NAMALWA (cell line): ENCODE results near the gene BCL2L13.
"Not testable (repeated sequence)": the region's sequence is repeated elsewhere in the genome, so short reads cannot be mapped to it uniquely, and the experiment has no call there.

Experiments
- DNase-seq: peaks from one replicate; pipeline ENCODE4 v3.0.0-alpha.2; 2015; ENCODE audit warnings: low spot score

The BCL2L13 gene

DNA sequence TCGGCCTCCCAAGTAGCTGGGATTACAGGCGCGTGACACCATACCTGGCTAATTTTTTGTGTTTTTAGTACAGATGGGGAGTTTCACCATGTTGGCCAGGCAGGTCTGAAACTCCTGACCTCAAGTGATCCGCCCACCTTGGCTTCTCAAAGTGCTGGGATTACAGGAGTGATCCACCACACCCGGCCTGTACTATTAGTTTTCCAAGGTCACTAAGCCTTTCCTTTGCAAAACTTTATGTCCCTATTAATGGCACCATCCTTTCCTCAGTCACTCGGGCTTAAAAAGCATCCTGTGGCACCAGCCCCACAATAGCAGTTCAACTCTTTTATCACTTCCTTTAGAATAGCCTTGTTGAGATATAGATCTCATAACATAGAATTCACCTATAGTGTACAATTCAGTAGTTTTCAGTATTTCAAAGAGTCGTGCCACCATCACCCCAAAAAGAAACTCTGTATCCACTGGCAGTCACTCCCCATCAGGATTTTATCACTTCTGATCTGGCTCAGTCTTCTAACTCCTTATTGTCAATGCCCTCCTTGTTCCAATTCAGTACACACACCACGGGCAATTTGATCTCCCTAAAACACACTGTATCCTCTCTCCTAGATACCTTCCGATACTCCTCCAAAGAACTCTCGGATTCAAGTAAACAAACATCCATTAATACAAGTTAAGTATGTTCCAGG, 921 bp upstream of the BCL2L13 start:
- DNase-seq = no peak

DNA sequence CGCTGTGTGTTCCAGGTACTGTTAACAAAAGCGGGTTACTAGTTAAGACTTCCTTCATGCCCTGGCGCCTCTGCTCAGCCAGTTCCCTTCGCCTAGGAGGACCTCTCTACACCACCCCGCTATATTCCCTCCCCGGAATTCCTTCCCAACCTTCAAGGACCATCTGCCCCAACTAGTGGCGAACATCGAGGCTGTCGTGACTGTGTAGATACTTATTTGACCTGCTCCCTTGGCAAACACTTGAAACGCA, 450 bp upstream of the BCL2L13 start:
- no peak for DNase-seq

DNA sequence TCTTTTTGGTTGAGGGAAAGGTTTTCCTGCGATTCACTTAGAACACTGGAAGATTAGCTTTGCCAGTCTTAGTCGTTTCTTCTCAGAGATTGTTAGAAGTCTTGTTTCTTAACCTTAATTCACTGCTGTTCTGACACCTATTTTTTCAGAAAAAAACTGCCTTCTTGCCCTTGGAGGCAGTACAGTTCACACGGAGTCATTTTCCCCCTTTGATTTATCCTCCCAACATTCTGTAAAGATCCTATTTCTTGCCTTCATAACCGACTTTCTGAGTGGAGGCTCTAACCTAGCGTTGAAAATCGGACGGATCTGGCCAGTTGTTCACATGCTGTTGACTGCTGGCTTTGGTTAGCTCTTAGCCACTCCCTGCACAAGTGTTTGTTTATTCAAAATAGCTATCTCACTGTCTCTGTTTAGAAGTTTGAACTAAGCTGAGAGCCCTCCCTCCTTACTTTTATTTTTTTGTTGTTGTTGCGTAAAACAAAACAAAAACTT, 737 bp downstream of the BCL2L13 start:
- DNase-seq = peak; percentile 82

DNA sequence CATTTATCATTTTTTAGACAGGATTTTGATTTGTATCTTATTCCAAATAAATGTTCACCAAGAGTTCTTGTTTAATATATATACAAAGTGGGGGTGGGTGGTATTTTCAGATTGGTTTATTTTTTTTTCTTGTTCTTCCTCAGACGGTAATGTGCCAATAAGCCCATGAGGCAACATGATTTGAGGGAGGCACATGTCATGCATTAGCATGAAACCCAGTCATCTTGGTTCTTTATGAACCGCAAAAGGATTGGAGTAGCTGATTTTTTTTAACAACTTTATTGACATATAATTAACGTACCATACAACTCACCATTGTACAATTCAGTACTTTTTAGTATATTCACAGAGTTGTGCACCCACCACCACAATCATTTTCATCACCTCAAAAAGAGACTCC, 2.7 kb downstream of the BCL2L13 start:
- DNase-seq = no peak

DNA sequence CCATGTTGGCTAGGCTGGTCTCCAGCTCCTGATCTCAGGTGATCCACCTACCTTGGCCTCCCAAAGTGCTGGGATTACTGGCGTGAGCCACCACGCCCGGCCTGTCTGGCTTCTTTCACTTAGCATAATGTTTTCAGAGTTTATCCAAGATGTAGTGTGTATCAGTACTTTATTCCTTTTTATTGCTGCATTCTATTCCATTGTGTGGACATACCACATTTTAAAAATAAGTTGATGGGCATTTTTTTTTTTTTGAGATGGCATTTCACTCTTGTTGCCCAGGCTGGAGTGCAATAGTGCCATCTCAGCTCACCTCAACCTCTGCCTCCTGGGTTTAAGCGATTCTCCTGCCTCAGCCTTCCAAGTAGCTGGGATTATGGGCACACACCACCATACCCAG, 3.8 kb downstream of the BCL2L13 start:
- DNase-seq = not testable (repeated sequence)

DNA sequence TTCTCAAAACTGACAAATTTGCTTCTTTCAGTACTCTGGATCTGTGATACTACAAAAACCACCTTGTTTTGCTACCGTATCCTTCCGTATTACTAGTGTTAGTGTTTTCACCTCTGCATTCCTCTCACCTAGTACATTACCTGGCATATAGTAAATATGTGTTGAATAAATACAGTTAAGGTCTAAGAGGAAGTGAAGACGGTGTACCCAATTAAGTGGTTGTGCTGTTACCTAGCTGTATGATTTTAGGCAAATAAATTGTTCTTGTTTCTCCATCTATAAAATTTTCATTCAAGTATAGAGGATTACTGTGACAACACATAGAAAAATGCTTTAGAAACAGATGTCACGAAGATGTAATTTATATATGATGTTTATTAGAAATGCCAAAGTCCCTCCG, 8.9 kb downstream of the BCL2L13 start:
- no peak for DNase-seq

DNA sequence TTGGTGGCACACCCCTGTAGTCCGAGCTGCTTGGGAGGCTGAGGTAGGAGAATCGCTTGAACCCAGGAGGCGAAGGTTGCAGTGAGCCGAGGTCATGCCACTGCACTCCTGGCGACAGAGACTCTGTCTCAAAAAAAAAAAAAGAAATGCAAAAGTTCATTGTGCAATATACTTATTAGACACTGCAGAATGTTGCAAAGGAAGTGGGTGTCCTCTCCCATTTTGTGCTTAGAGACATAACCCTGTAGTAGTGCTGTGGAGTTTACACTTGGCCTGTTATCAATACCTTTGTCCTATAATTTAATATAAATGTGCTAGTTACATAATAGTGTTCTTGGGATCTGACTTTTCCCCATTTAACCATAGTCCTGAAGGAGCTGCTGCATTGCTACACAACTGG, 9.4 kb downstream of the BCL2L13 start:
- no peak for DNase-seq

DNA sequence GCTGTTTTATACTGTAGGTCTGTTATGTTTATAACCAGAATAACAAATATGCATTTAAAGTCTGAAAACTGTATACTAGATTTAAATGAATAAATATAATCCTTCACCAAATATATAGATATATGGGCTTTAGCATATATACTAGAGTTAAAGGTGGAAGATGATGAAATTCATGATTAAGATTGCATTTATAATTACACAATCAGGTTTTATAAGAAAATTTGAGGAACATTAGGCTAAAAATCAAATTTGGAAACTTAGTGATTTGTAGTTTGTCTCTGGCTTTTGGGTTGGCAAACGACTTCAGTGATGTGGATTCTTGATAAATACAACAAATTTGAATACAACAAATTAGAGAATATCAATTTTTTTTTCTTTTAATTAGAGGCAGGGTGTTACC, 10.0 kb downstream of the BCL2L13 start:
- DNase-seq = no peak

DNA sequence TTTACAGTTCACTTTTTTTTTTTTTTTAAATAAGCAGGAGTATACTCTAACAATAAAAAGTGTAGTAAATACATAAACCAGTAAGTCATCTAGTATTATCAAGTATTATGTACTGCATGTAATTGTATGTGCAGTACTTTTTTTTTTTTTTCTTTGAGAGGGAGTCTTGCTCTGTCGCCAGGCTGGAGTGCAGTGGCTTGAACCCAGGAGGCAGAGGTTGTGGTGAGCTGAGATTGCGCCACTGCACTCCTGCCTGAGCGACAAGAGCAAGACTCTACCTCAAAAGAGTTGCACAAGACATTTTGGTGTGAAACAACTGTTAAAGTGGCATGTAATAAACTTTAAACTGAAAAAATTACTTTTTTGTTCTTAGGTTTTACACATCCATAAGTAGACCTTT, 16.7 kb downstream of the BCL2L13 start:
- no peak for DNase-seq

DNA sequence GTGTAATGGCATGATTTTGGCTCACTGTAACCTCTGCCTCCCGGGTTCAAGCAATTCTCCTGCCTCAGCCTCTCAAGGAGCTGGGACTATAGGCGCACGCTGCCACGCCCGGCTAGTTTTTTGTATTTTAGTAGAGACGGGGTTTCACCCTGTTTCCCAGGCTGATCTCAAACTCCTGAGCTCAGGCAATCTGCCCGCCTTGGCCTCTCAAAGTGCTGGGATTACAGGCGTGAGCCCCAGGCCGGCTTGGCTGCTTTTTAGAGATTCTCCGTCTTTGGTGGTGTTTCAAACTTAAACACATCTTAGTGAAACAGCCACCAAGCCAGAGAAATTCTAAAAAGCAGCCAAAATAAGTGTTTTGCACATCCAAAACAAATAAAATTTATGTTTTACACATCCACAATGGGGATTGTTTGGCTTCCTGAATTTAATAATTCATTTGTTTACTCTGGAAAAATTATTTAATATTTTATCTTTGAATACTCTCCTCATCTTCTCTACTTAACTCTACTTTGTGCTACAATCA, 18.4 kb downstream of the BCL2L13 start:
- no peak for DNase-seq

DNA sequence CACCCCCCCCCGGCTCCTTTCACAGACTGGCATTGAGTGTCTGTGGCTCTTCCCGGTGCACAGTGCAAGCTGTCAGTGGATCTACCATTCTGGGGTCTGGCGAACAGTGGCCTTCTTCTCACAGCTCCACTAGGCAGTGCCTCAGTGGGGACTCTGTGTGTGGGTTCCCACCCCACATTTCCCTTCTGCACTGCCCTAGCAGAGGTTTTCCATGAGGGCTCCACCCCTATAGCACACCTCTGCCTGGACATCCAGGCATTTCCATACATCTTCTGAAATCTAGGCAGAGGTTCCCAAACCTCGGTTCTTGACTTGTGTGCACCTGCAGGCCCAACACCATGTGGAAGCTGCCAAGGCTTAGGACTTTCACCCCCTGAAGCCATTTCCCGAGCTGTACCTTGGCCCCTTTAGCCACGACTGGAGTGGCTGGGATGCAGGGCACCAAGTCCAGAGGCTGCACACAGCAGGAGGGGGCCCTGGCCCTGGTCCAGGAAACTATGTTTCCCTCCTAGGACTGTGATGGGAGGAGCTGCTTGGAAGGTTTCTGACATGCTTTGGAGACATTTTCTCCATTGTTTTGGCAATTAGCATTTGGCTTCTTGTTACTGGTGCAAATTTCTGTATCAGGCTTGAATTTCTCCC, 26.0 kb downstream of the BCL2L13 start:
- DNase-seq = no peak

DNA sequence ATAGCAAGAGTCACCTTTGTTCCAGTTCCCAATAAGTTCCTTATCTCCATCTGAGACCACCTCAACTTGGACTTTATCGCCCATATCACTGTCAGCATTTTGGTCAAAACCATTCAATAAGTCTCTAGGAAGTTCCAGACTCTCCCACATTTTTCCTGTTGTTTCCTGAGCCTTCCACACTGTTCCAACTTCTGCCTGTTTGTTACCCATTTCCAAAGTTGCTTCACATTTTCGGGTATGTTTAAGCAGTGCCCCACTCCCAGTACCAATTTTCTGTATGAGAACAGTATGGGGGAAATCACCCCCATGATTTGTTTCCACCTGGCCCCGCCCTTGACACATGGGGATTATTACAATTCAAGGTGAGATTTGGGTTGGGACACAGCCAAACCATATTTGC, 26.7 kb downstream of the BCL2L13 start:
- no peak for DNase-seq

DNA sequence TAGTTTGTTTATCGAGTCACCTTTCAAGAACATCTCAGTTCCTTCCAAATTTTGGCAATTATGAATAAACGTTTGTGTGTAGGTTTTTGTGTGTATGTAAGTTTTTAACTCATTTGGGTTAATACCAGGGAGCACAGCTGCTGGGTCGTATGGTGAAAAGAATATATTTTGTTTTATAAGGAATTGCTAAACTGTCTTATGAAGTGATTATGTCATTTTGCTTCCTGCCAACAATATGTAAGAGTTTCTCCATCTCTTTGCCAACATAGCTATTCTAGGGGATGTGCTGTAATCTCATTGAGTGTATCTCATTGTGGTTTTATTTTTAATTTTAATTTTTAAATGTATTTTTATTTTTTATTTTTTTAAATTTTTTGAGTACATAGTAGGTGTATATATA, 27.3 kb downstream of the BCL2L13 start:
- no peak for DNase-seq

DNA sequence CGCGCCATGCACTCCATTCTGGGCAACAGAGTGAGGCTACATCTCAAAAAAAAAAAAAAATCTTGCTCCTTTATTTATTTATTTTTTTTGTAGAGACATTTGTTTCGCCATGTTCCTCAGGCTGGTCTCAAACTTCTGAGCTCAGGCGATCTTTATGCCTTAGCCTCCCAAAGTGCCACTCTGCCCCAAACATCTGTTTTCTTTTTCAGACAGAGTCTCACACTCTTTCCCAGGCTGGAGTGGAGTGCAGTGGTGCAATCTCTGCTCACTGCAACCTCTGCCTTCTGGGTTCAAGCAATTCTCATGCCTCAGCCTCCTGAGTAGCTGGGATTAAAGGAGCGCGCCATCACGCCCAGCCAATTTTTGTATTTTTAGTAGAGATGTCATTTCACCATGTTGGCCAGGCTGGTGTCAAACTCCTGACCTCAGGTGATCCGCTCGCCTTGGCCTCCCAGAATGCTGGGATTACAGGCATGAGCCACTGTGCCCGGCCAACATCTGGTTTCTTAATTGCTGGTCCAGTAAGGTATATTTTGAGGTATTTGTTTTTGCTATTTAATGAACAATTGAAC, 33.0 kb downstream of the BCL2L13 start:
- not testable (repeated sequence) for DNase-seq

DNA sequence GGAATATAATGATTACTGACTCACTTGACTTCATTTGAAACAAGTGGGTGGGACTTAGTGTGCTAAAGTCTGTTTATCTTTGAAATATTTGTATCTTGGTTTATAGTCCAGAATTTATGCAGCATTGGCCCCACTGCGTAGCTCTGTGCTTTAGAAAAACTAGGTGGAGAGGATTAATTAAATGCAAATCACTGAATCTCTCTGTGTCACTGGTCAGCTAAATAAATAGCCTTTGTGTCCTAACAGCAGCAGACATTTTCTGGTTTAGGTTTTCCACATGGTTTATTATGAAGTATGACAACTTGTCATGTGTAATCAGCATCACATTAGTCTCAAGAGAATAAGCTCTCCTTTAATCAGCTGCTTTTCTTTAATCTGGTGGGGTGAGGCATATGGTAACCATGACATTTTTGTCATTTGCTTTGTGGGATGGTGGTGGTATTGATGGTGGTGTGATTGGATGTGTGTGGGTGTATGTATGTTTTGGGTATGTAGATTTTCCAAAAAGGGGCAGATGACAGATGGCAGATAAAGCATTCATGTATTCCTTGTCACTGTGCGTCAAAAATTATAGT, 33.9 kb downstream of the BCL2L13 start:
- no peak for DNase-seq

DNA sequence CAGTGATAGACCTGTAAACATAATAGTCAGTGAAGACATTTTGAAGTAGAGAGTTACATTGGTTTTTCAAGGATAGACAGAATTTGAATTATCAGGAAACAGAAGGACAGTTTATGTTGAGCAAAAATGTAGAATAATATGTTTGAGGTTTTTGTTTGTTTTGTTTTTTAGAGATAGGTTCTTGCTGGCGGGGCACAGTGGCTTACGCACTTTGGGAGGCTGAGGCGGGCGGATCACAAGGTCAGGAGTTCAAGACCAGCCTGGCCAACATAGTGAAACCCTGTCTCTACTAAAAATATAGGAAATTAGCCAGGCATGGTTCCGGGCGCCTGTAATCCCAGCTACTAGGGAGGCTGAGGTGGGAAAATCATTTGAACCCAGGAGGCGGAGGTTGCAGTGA, 35.6 kb downstream of the BCL2L13 start:
- no peak for DNase-seq

DNA sequence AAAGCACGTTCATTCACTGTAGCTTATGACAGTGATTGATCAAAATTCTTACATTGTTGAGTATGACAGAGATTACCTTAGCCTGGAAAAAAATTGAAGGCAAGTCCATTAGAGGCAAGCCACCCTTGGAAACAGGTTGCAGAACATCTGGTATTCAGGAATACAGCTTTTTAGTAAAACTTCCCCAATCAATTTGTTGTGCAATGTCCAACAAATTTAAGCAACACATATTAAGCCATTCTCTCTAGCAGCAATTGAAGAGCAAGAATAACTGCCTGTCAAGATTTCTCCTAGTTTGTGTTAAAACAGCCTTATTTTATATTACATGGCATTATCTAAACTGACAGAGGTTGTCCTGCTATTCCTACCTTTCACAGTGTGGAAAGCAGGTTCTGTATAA, 37.0 kb downstream of the BCL2L13 start:
- DNase-seq = no peak

DNA sequence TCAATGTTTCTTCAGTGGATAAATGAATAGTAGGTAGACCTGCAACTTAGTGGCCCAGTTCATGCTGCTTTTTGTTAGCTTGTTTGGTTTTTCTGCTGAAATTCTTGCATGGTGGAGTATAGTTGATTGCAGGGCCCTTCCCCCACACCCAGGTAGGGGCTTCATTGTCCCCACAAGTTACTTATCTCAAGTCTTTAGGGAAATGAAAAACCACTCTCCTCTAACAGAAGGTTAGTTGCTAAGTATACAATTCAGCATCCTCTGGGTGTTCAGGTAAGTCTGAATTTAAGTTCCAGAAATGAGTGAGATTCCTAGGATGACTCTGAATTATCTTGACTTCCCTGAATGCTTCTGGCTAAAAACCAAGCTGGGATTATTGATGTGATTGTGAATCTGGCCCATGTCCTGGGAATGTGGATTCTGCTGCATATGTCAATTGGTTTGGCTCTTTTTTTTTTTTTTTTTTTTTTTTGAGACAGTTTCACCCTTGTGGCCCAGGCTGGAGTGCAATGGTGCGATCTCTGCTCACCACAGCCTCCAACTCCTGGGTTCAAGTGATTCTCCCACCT, 40.3 kb downstream of the BCL2L13 start:
- no peak for DNase-seq

DNA sequence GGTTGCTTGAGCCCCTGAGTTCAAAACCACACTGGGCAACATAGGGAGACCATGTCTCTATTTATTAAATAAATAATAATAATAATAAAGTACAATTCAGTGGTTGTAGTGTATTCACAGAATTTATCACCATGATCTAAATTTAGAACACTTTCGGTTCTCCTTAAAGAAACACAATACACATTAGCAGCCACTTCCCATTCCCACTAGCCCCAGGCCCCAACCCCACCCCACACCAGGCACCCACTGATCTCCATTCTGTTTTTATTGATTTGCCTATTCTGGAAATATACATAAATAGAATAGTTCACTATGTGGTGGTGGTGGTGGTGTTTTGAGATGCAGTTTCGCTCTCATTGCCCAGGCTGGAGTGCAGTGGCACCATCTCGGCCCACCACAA, 45.7 kb downstream of the BCL2L13 start:
- no peak for DNase-seq

DNA sequence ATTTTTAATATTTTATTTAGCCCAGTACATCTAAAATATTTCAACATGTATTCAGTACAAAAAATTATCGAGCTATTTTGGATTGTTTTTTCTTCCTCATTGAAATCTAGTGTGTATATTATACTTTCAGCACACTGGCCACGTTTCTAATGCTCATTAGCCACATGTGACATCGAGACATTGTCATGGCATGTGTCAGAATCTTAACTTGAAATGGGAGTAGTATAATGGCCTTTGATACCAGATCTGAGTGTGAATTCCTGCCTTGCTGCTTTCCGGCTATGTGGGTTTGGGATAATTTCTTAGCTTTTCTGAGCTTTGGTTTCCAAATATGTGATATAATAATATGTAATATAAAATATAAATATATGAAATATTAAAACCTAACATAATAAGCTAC, 54.3 kb downstream of the BCL2L13 start:
- no peak for DNase-seq

DNA sequence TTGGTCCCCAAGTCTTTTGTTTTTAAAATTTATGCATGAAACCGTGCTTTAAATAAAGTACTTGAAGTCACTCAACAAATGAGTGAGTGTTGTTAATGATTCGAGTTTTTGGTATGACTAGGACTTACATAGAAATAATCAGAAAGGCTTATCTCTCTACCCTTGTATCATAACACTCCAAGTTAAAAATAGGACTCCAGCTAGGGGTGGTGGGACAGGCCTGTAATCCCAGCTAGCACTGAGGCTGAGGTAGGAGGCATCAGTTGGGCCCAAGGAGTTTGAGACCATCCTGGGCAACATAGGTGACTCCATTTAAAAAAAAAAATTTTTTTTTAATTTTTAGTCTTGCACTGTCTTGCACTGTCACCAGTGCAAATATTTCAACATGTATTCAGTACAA, 55.6 kb downstream of the BCL2L13 start:
- DNase-seq = no peak

DNA sequence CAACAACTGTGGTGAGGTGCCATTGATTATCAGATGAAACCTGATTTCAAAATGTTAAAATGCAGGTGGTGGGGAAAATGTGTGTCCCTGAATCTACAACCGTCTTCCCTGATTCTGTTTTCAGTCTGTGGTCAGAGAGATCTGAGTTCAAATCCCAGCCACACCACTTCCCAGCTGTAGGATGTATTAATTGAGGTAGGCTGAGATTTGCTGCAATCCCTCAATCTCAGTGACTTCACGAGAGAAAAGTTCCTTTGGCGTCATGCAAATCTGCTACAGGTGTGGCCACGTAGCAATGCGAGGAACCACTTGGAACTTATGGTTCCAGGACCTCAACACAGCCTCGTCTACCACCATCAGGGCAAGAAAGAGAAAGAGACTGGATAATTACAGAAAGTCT, 56.2 kb downstream of the BCL2L13 start:
- no peak for DNase-seq

DNA sequence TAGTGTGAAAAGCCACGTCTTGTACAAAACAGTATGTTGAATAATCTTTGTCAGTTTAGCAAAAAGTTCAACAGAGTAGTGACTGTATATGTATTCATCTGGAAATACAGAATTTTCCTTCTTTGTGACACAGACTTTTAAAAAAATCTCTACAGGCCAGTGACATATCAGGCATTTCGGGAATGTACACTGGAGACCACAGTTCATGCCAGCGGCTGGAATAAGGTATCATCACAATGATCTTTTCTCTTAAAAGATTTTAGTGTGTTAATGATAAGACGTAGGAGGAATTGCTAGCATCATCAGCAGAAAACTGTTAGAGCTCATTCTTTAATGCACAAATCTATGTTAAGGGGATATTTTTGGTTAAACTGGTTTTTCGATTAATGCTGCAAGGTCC, 57.4 kb downstream of the BCL2L13 start:
- DNase-seq = no peak
